GM12891 (cell line): Measurements from ENCODE around the gene DIDO1.
"Not testable (repeated sequence)": the region's sequence is repeated elsewhere in the genome, so short reads cannot be mapped to it uniquely, and the experiment has no call there.

Experiments
- DNase-seq: peaks from one replicate; pipeline ENCODE4 v3.0.0; 2011; ENCODE audit warnings: low spot score; ENCODE audit not compliant: insufficient read length
- FAIRE-seq: peaks from 2 replicates; lab custom pipeline; 2011; peaks lifted over from hg19 to GRCh38; lab: Jason Lieb, UNC
- PAX5 ChIP-seq: IDR thresholded peaks from 2 replicates; pipeline ENCODE4 v1.6.1; 2011; ENCODE audit warnings: low read length, moderate library complexity, mild to moderate bottlenecking; ENCODE audit not compliant: insufficient read depth, severe bottlenecking
- POLR2A ChIP-seq: IDR thresholded peaks from 2 replicates; pipeline ENCODE4 v1.6.1; 2011; ENCODE audit warnings: low read depth, low read length, control low read depth
- POLR2AphosphoS5 ChIP-seq: IDR thresholded peaks from 2 replicates; pipeline ENCODE4 v1.6.1; 2011; ENCODE audit warnings: low read depth, low read length, control low read depth
- POU2F2 ChIP-seq: IDR thresholded peaks from 2 replicates; pipeline ENCODE4 v1.6.1; 2011; ENCODE audit warnings: low read depth, mild to moderate bottlenecking, control low read depth, low read length, moderate library complexity
- SPI1 ChIP-seq: IDR thresholded peaks from 2 replicates; pipeline ENCODE4 v1.6.1; 2011; ENCODE audit warnings: low read depth, low read length, control low read depth
- TAF1 ChIP-seq: IDR thresholded peaks from 2 replicates; pipeline ENCODE4 v1.6.1; 2011; ENCODE audit warnings: low read depth, low read length, control low read depth

DIDO1 gene

GRCh38 chr20:62855120-62855519 is 71.2 kb downstream of the DIDO1 start:
- DNase-seq (no peak), FAIRE-seq (no peak)
- no peak for TF ChIP-seq SPI1
- no peak for TF ChIP-seq TAF1
- no peak for TF ChIP-seq POLR2AphosphoS5
- no peak for TF ChIP-seq POU2F2
- TF ChIP-seq PAX5 = no peak
- no peak for TF ChIP-seq POLR2A

DNA sequence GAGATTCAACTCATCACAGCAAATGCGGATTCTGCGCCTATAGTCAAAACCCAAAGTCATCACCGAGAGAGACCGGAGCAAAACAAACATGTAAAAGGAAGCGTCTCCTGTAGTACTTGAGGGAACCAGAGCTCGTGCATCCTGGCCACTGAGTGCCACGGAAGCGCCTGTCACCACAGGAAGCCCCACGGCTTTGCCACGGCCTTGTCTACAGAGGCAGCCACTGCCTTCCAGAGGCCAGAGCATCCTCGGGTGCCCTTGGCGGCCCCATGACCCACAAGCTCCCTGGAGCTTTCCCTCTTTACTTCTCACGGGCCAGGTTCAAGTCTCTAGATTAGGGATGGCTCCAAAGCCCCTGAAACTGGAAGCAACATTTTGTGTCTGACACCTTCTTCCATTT is 72.2 kb downstream of the DIDO1 start:
- DNase-seq (no peak), FAIRE-seq (no peak)
- TF ChIP-seq POU2F2 = no peak
- TF ChIP-seq PAX5 = no peak
- no peak for TF ChIP-seq POLR2A
- no peak for TF ChIP-seq SPI1
- no peak for TF ChIP-seq TAF1
- no peak for TF ChIP-seq POLR2AphosphoS5

- not testable (repeated sequence) for DNase-seq, FAIRE-seq
These were observed 73.0 kb downstream of the DIDO1 start for GRCh38 chr20:62853304-62853703.

- FAIRE-seq (no peak), DNase-seq (no peak)
- TF ChIP-seq PAX5 (no peak), POU2F2 (no peak), SPI1 (no peak)
These were observed 73.5 kb downstream of the DIDO1 start for GRCh38 chr20:62852841-62853240.

- TF ChIP-seq TAF1 (no peak), POLR2AphosphoS5 (no peak), POLR2A (no peak), POU2F2 (no peak), SPI1 (no peak)
- DNase-seq = no peak
- FAIRE-seq = no peak
These were observed 74.1 kb downstream of the DIDO1 start for GRCh38 chr20:62852196-62852595.

- DNase-seq (no peak), FAIRE-seq (no peak)
- no peak for TF ChIP-seq POU2F2
- no peak for TF ChIP-seq SPI1
- no peak for TF ChIP-seq TAF1
- TF ChIP-seq POLR2A = no peak
- TF ChIP-seq POLR2AphosphoS5 = no peak
- no peak for TF ChIP-seq PAX5
These were observed 75.9 kb downstream of the DIDO1 start for GRCh38 chr20:62850333-62850974.

DNA sequence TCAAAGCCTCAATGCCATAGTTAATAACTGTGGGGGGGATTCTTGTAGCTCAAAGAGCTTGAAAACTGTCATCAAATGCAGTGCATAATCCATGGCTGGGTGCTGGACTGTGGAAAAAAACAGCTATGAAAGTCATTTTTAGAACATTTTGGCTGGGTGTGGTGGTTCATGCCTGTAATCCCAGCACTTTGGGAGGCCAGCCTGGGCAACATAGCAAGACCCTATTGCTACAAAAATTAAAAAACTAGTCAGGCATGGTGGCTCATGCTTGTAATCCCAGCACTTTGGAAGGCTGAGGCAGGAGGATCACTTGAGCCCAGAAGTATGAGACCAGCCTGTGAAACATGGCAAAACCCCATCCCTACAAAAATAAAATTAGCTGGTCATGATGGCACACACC is 76.9 kb downstream of the DIDO1 start:
- no peak for TF ChIP-seq POLR2AphosphoS5
- FAIRE-seq = no peak
- no peak for DNase-seq

GRCh38 chr20:62848917-62849316 is 77.4 kb downstream of the DIDO1 start:
- DNase-seq, FAIRE-seq: not testable (repeated sequence)

DNA sequence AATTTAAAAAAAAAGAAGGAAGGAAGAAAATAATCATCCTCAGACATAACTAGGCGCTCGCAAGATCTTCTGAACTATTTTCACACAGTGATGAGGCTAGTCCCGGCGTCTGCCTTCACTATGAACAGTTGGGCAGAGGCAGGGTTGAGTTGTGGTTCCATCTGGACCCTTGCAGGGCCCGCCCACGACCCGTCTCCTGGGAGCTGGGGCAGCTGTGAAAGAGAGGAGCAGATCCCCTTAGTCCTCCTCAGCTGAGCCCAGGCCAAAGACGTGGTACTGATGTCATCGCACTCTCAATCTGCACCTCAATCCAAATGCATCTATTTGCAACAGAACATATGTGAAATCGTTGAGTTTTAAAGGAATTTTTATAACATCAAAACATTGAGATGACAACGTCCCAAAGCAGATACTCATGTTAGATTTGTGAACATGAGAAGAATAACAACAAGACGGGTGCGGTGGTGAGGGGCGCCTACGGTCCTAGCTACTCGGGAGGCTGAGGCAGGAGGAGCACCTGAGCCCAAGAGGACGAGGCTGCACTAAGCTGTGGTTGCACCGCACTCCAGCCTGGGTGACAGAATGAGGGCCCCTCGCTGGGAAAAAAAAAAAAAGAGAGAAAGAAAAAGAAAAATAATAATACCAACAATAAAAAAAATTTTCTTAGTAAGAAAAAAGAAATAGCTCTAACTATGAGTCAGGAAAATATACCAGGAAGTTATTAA is 80.0 kb downstream of the DIDO1 start:
- TF ChIP-seq TAF1 = no peak
- TF ChIP-seq POU2F2 = no peak
- no peak for TF ChIP-seq POLR2A
- no peak for TF ChIP-seq PAX5
- FAIRE-seq (no peak), DNase-seq (no peak)

GRCh38 chr20:62845416-62846160 is 80.7 kb downstream of the DIDO1 start:
- FAIRE-seq (no peak), DNase-seq (no peak)
- TF ChIP-seq PAX5 = no peak
- no peak for TF ChIP-seq SPI1
- TF ChIP-seq POLR2A = no peak
- no peak for TF ChIP-seq POU2F2
- TF ChIP-seq POLR2AphosphoS5 = no peak
- TF ChIP-seq TAF1 = no peak

GRCh38 chr20:62844182-62844581 is 82.1 kb downstream of the DIDO1 start:
- DNase-seq (no peak), FAIRE-seq (no peak)
- TF ChIP-seq TAF1 = no peak
- TF ChIP-seq PAX5 = no peak
- no peak for TF ChIP-seq POLR2AphosphoS5
- no peak for TF ChIP-seq SPI1
- no peak for TF ChIP-seq POLR2A
- TF ChIP-seq POU2F2 = no peak
